NAMALWA (cell line): Measurements from ENCODE around the gene ACACB.
A peak's percentile ranks its signal among the peaks of the same experiment; 100 is the strongest.
"Not testable (repeated sequence)": the region's sequence is repeated elsewhere in the genome, so short reads cannot be mapped to it uniquely, and the experiment has no call there.

ENCODE experiments used
- DNase-seq: peaks from one replicate; pipeline ENCODE4 v3.0.0-alpha.2; 2015; ENCODE audit warnings: low spot score

The ACACB gene

DNA sequence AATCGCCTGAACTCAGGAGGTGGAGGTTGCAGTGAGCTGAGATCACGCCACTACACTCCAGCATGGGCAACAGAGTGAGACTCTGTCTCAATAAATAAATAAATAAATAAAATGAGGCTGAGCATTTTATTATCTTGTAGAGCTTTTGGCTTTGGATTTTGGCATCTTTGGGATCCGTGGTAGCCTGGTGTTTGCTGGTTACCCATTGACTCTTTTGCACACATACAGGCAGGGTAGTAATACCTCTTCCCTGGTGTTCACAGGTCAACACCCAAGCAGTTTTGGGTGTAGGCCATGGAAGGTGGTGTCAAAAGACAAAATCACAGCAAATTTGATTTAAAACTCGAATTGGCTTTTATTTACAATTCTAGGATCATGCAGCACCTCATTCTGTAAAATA is 27.8 kb downstream of the ACACB start:
- DNase-seq, result no peak

GRCh38 chr12:109147126-109147525 is 30.7 kb downstream of the ACACB start:
- not testable (repeated sequence) for DNase-seq

DNA sequence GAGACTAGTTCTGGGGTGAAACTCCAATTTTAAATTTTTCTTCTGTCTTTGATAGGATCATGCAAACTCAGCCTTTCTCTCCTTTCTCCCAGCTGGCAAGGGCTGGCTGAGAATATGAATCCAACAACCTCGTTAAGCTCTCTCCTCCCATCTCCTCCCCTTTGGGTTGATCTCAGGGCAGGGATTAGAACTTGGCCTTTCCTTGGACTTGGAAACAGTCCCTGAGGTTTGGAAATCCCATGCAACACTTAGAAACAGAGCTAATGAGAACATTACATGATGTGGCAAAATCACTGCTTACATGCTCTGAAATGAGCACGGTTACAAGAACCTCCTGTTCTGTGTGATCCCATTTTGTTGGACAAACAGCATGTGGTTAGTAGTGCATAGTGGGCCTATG is 31.6 kb downstream of the ACACB start:
- DNase-seq, result no peak

DNA sequence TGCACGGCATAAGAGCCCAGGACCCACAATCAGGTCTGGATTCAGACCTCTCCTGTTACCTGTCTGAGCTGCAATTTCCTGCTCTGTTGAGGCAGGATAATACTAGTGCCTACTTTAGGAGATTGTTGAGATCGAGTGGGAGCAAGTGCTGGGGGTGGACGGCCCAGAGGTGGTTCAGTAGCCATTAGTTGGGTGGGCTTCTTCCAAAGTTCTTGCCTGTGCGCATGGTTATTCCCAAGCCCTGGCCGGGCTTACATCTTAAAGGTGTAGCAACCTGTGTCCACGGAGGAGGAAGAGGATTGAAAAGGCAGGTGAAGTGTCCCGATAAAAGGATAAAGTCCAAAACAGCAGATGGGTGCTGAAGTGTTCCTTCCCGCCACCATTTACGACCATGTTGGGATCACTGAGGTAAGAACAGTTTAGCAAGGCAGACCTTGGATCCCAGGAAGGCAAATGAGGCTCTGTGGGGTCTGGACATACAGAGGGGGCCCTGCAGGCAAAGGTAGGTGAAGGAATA is 33.8 kb downstream of the ACACB start:
- DNase-seq, result no peak

DNA sequence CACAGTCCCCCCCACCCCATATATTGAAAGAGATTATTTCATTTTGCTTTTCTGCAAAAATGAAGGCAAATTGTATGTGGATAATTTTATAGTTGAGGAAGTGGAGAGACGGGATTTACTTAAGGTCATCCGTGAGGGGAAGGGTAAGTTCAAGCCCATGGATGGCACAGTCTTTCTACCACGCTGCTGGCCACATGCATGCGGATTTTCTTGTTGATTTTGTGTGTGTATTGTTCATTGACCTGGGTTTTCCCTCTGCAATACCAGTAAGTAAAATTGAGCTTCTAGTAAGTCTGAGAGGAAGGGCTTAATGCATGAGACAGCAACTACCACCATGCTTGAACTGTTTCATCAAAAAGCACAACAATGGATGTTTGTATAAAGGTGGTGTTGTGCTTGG is 35.1 kb downstream of the ACACB start:
- DNase-seq, result no peak

- no peak for DNase-seq
Measured at GRCh38 chr12:109153821-109154441, 37.5 kb downstream of the ACACB start.

DNA sequence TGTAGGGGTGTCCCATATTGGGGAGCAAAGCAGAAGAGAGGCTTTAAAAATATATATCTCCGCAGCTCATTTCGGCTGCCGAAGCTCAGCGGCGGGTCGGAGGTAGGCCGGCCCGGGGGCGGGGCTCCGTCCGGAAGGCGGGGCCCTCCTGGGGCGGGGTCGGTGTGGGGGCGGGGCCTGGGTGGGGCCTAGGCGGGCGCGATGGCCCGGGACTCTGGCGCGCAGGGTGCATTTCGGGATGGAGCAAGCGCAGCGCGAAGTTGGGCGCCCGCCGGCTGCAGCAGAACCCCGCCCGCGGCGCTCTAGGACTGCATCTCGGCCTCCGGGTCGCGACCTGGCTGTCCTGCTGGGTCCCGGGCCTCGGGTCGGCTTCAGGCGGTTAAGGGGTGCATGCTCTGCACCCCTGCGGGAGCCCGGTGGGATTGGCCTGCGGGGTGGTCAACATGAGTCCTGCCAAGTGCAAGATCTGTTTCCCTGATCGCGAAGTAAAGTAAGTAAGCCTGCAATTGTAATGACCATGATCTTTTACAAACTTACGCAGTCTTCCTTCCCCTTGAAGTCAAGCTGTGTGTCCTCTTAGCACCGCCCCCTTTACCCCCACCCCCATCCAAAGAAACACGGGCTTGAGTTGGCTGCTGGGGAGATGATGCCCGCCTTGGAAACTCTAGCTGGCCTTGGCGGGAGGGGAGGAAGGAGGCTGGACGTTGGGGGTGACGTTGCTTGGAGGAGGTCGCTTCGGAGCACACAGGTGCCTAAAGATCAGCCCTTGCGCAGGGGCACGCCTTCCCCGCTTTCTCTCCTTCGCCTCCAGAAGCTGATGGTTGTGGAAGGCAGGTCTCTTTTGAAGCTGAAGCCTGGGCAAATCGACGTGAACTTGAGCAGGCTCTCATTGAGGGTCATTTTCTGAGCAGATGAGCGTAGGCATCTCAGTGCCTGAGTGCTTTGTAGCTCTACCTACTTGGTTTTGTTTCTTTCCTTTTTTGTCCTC is 38.4 kb downstream of the ACACB start:
- peak; percentile 93 for DNase-seq

DNA sequence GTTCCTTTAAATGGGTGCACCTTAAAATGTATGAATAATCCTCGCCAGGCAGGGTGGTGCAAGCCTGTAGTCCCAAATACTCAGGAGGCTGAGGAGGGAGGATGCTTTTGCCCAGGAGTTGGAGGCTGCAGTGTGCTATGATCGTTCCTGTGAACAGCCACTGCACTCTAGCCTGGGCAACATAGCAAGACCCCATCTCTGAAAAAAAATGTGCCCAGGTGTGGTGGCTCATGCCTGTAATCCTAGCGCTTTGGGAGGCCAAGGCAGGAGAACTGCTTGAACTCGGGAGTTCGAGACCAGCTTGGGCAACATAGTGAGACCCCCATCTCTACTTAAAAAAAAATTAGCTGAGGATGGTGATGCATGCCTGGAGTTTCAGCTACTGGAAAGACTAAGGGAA is 39.6 kb downstream of the ACACB start:
- DNase-seq, result no peak

DNA sequence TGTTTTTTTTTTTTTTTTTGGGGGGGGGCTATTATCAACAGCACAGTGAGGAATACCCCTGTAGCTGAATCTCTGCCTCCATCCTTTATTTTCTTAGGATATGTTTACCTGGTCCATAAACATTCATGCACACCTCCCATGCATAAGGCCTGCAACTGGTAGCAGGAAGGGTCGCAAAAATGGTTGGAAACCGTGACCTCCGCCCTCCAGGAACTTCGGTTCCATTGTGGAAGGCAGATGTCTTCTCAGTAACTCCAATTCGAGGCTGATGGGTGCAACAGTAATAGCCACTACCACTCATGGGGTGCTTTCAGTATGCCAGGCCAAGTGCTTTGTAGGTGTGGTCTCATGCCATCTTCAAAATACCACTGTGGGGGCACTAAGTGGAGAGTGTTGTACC is 40.2 kb downstream of the ACACB start:
- no peak for DNase-seq

DNA sequence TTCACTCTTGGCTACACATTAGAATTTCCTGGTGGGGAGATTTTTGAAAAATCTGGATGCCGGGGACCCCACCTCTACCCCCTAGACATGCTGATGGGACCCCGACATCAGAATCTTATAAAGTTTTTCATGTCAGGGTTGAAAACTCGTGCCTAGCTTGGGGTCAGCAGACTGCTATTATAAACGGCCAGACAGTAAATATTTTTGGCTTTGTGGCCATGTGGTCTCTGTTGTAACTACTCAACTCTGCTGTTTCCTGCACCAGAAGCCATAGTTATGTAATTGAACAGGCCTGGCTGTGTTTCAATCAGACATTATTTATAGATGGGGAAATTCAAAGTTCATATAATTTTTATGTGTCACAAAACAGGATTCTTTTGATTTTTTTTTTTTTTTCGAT is 41.6 kb downstream of the ACACB start:
- peak; percentile 17 for DNase-seq

DNA sequence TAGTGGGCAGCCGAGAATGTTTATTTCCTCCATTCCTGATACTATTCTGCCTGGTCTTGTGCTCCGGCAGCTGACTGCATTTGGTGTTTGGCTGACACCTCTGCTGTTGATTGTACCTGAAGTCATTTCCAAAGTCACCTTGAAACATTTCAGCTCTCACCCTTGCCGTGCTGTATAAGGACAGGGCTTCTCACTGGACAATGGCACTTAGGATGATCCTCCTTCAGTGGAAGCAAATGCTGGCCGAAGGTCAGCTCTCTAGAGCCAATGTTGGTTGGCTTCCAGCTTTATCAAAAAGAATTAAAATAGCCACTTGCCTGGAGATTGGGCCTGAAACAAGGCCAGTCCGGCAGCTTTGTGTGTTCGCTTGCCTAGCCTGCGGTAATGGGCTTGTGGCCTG is 44.0 kb downstream of the ACACB start:
- no peak for DNase-seq

- no peak for DNase-seq
Measured at GRCh38 chr12:109160873-109161272, 44.5 kb downstream of the ACACB start.

GRCh38 chr12:109162551-109162950 is 46.2 kb downstream of the ACACB start:
- DNase-seq, result no peak

GRCh38 chr12:109163167-109163566 is 46.8 kb downstream of the ACACB start:
- DNase-seq, result no peak

- no peak for DNase-seq
Measured at GRCh38 chr12:109165599-109165998, 49.2 kb downstream of the ACACB start.

- DNase-seq, result no peak
Measured at GRCh38 chr12:109166371-109166770, 50.0 kb downstream of the ACACB start.

- DNase-seq, result no peak
Measured at GRCh38 chr12:109167781-109168180, 51.4 kb downstream of the ACACB start.

- no peak for DNase-seq
Measured at GRCh38 chr12:109169262-109169661, 52.9 kb downstream of the ACACB start.

- no peak for DNase-seq
Measured at GRCh38 chr12:109169686-109170085, 53.3 kb downstream of the ACACB start.

GRCh38 chr12:109170324-109170723 is 53.9 kb downstream of the ACACB start:
- DNase-seq, result no peak

DNA sequence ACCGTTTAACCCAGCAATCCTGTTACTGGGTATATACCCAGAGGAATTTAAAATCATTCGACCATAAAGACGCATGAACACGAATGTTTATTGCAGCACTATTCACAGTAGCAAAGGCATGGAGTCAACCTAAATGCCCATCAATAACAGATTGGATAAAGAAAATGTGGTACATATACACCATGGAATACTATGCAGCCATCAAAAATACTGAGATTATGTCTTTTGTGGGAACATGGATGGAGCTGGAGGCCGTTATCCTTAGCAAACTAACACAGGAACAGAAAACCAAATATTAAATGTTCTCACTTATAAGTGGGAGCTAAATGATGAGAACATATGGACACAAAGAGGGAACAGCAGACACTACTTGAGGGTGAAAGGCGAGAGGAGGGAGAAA is 56.4 kb downstream of the ACACB start:
- not testable (repeated sequence) for DNase-seq

DNA sequence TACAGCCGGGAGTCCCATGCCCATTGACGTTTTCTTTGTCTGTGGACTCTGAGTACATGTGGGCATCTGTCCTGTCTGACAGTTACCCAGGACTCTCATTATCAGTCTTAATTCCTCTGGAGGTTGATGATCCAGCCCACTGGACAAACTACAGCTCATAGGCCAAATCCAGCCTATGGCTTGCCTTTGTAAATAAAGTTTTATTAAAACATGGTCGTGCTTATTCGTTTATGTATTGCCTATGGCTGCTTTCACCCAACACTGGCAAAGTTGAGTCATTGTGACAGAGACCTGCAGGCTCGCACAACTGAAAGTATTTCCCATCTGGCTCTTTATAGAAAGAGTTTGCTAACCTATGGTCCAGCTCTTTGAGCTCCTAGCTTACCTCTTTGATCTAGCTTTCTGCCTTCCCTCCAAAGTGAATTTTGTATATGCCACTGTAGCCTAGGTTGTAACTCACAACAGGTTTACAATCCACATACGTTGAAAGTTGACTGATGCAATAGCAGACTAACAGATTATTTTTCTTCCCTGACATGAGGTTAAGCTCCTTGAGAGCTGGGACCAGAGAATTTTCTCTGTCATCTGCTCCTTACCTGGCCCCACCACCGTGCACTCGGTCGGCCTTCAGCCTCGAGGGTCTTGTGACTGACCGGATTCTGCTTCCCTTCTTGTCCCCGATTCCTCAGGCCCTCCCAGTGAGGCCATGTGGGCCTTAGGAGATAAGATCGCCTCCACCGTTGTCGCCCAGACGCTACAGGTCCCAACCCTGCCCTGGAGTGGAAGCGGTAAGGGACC is 57.3 kb downstream of the ACACB start:
- no peak for DNase-seq
